Measurements from ENCODE around the gene TMTC1. TPM values are rescaled to one million over a fixed set of nuclear protein-coding genes. Genes with fewer than 3 reads are reported as not detected.

TMTC1 gene
- total RNA-seq, 1 experiment from 2014 or later, result 10.7 TPM

GRCh38 chr12:29503283-29503682, 280.5 kb downstream of the TMTC1 start:
- DNase-seq (ENCODE audit: extremely low read depth, low read depth), result no peak

- DNase-seq (ENCODE audit: extremely low read depth, low read depth), result no peak
These were observed 284.5 kb downstream of the TMTC1 start for GRCh38 chr12:29499235-29499634.

DNA sequence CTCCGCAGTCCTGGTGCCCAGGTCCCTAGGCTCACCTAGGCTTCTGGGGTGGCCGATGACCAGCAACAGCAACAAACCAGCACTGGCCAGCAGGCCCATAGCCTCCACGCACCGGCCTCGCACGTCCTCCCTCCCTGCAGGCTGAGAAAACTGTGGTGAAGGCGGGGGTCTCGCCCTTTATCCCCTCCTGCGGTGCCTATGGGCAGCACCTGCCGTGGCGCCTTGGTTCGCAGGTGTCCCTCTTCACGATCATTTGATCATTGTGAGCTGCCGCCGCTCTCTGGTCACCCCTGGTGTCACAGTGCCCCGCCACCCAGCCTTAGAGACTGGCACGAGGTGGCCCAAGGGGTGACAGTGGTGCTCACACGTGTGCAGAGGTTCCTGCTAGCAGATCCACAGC, 286.2 kb downstream of the TMTC1 start, which contains the start of gene OVCH1:
Gene OVCH1, minus strand, starts transcription at position 99 of the 400 bp plus-strand sequence. Its CDS starts 0 bp downstream, at position 99.
- DNase-seq (ENCODE audit: extremely low read depth, low read depth), result no peak

DNA sequence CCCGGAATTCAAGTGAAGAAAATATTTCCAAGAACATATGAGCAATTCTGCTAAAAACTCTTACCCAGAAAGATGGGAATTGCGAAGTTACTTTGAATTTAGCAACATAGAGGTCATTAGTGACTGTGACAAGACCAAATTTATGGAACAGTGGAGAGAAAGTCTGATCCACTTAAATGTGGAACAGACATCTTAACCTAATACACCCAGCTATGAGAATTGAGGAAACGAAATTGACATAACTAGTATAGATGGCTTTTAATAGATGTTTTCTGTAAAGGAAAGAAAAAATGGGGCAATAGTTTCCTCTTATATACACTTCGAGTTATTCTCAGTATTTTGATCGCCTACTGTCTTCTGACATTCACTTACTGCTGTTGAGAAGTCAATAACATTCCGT, 290.9 kb downstream of the TMTC1 start:
- DNase-seq (ENCODE audit: extremely low read depth, low read depth), result no peak

- DNase-seq (ENCODE audit: extremely low read depth, low read depth), result no peak
These were observed 296.8 kb downstream of the TMTC1 start for GRCh38 chr12:29486972-29487371.

GRCh38 chr12:29463198-29463597, 320.5 kb downstream of the TMTC1 start:
- no peak for DNase-seq (ENCODE audit: extremely low read depth, low read depth)

GRCh38 chr12:29460082-29460481, 323.7 kb downstream of the TMTC1 start:
- DNase-seq (ENCODE audit: extremely low read depth, low read depth), result no peak

GRCh38 chr12:29455087-29455486, 328.7 kb downstream of the TMTC1 start:
- no peak for DNase-seq (ENCODE audit: extremely low read depth, low read depth)

GRCh38 chr12:29451888-29452287, 331.9 kb downstream of the TMTC1 start:
- DNase-seq (ENCODE audit: extremely low read depth, low read depth), result no peak
